NT2/D1 (cell line): ENCODE results near the gene ZNF467.

Source experiments
- SUZ12 ChIP-seq: IDR thresholded peaks from 2 replicates; pipeline ENCODE4 v1.6.1; 2011; ENCODE audit not compliant: insufficient read length, insufficient read depth; ENCODE audit errors: extremely low read depth
- YY1 ChIP-seq: IDR thresholded peaks from 2 replicates; pipeline ENCODE4 v1.6.1; 2011; ENCODE audit not compliant: insufficient read length, insufficient read depth
- ZNF274 ChIP-seq: IDR thresholded peaks from 2 replicates; pipeline ENCODE4 v1.6.1; 2011; ENCODE audit warnings: mild to moderate bottlenecking, low read depth, low read length

DNA sequence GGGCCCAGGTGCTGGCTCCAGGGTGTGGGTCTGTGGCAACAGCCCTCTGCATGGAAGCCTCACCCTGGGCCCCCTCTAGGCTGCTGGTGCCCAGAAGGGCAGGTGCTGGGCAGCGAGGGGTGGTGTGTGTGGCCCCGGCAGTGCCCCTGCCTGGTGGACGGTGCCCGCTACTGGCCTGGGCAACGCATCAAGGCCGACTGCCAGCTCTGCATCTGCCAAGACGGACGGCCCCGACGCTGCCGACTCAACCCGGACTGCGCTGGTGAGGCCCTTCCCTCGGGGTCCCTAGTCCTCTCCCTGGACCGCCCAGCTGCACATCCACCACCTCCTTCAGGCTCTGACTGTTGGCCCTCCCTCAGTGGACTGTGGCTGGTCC, 18.8 kb upstream of the ZNF467 start:
- TF ChIP-seq YY1 (no peak), ZNF274 (no peak), SUZ12 (no peak)
